Measurements from ENCODE around the gene CTNNBL1. TPM values are rescaled to one million over a fixed set of nuclear protein-coding genes. Genes with fewer than 3 reads are reported as not detected.
A peak's percentile ranks its signal among the peaks of the same experiment; 100 is the strongest.

Gene CTNNBL1
- total RNA-seq, 4 donors from 2014 or later = 24.2 to 34.9 (median 31.6) TPM

GRCh38 chr20:37801921-37802320, 108.1 kb downstream of the CTNNBL1 start:
- TF ChIP-seq CTCF (IDR thresholded peaks at IDR 0.05) = no peak
- DNase-seq (ENCODE audit: low spot score) (no peak), ATAC-seq (ENCODE audit: low FRiP score) (no peak)

GRCh38 chr20:37803438-37804307, 109.8 kb downstream of the CTNNBL1 start:
- TF ChIP-seq CTCF (IDR thresholded peaks at IDR 0.05) = no peak
- DNase-seq (ENCODE audit: low spot score) = no peak
- no peak for ATAC-seq (ENCODE audit: low FRiP score)

DNA sequence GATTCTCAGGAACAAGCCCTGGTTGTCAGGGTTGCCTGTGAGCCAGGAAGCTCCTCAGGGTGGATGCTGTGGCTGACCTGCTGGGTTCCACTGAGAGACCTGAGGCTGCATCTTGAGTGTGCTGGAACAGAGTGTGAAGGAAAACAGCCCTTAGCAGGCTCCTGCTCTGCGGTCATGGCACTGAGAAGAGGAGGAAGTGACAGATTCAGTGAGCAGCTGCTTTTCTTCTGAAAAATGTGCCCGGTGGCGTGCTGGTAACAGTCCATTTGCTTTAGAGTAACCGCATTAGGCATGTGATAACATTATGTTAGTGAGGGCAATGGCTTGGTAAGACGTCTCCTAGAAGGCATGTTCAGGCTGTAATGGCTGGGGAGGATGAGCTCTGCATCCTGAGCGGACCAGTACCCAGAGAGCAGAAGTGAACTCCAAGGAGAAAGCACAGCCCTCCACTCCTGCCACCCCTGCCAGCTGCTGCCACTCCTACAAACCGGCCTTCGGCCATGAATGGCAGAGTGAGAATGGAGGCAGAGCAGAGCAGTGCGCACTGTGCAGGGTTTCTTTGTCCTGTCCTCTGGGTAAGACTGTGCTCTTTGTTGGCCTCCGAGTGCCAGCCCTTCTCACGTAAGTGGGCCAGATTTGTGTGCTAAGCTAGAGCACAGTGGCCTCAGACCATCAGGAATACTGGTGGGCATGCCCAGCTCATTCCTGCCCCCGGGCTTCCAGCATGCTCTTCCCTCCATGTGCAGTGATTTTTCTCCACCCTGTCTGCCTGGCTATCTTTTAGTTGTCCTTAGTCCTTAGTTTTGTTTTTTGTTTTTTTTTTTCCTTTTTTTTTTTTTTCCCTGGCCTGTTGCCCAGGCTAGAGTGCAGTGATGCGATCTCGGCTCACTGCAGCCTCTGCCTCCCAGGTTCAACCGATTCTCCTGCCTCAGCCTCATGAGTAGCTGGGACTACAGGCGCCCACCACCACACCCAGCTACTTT, 111.0 kb downstream of the CTNNBL1 start:
- peak; percentile 14 for ATAC-seq (ENCODE audit: low FRiP score)
- DNase-seq (ENCODE audit: low spot score) = no peak

DNA sequence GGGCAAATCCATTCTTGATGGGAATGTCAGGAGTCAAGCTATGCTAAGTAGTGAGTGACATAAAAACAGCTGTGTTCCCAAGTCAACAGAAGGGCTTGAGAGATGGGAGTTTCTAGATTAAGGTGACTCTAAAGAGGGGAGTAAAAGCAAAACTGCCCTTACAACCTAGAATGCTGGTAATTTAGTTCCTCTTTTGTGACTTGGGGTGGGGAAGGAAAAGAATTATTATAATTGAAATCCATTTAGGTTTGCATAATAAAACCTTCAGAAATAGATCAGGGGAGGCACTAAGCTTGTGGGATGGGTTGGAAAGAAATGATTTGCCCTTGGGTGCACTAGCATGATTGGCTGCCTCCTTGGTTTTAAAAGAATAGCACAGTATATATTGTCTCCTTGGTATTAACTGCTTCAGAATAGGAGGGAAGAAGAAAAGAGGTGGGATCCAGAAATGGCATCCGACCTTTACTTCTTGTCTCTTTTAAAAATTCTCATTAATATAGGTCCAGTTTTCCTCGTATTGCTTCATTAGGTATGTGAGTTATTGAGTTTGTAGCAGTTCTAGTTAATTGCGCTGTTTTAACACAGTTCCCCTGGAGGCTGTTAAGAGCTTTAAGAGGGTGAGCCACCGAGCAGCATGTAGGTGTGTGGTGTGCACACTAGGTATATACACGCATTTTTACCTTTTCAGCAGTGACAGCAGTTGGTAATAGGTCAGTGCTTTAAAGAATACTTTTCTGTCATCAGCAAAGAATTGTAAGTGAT, 113.8 kb downstream of the CTNNBL1 start:
- no peak for ATAC-seq (ENCODE audit: low FRiP score)
- DNase-seq (ENCODE audit: low spot score) = no peak
- TF ChIP-seq CTCF (IDR thresholded peaks at IDR 0.05) = no peak

More for the DNA sequence above, 111.0 kb downstream of the CTNNBL1 start:
- TF ChIP-seq CTCF (IDR thresholded peaks at IDR 0.05) = no peak

DNA sequence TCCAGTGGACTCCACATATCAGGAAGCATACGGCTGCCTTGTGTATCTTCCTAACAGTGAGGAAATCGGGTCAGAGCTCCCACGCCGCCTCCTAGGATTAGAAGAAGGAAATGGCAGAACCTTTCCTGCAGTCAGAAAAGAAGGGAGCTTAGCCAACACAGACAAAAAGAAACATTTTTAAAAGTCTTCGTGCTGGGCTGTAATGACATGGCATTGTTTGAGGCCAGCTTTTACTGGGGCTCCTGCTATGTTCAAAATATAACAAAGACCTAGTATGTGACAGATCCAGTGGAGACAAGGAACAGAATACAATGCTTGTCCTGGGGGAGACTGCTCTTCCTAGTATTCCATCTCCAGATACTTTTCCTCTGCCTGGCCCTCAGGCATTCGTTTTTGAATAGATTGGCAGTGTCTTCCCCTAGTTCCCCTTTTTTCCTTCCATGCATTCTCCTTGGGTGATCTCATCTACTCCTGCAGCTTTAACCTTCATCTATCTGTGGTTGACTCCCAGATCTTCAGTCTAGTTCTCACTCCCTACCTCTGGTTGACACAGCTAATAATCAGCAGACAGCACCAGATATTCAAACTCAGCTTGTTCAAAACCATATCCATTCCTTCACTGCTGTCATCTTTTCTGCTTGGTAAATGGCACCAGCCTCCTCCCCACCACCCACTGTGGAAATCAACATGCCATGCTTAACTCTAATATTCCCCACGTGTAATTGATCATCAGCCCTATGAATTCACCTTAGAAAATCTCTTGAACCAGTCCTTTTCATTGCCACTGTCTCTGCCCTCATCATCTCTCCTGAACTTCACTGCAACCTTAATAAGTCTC, 114.6 kb downstream of the CTNNBL1 start:
- TF ChIP-seq CTCF (IDR thresholded peaks at IDR 0.05) = no peak
- ATAC-seq (ENCODE audit: low FRiP score) = no peak

DNA sequence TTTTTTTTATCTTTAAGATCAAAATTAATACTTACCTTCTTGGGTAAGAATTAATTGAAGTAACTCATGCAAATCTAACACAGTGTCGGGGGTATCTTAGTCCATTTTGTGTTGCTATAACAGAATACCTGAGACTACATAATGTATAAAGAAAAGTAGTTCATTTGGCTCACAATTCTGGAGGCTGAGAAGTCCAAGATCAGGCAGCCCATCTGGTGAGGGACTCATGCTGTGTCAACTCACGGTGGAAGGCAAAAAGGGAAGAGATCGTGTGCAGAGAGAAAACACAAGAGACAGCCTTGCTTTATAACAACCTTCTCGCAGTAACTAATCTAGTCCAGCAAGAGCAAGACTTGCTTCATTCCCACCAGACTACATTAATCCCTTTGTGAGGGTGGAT, 116.2 kb downstream of the CTNNBL1 start:
- no peak for TF ChIP-seq CTCF (IDR thresholded peaks at IDR 0.05)
- no peak for ATAC-seq (ENCODE audit: low FRiP score)
- DNase-seq (ENCODE audit: low spot score) = no peak

More for the DNA sequence above, 114.6 kb downstream of the CTNNBL1 start:
- no peak for DNase-seq (ENCODE audit: low spot score)
